A204.1 (cell line): Measurements from ENCODE around the gene LAT.
"Not testable (repeated sequence)": the region's sequence is repeated elsewhere in the genome, so short reads cannot be mapped to it uniquely, and the experiment has no call there.

Experiments used
- FAIRE-seq: peaks from 2 replicates; lab custom pipeline; 2012; peaks lifted over from hg19 to GRCh38; lab: Jason Lieb, UNC

Gene LAT, protein sequence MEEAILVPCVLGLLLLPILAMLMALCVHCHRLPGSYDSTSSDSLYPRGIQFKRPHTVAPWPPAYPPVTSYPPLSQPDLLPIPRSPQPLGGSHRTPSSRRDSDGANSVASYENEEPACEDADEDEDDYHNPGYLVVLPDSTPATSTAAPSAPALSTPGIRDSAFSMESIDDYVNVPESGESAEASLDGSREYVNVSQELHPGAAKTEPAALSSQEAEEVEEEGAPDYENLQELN

DNA sequence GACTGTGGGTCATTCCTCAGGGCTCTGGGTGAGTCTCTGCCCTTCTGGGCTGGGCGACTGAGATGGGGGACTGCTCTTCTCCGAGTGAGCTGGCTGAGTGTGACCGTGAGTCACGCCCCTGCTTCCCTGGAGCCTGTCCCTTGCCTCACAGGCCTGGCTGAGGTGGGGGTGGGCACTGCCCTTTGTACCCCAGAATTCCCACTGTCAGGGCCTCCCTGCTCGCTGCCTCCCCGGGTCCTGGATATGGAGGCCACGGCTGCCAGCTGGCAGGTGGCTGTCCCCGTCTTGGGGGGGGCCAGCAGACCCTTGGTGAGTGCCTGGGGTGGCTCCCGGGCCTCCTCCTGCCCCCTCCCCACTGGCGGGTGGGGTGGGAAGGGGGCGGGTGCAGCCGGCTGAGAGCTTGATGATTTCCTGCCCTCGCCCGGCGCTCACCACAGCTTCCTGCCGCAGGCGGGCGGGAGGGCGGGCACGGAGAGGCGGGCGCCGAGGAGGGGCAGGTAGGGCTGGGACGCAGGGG is at the start of gene LAT:
TSS of gene LAT (plus strand) at position 434 of the 517 bp plus-strand sequence. CDS start 366 bp downstream, outside the sequence.
- FAIRE-seq = no peak

DNA sequence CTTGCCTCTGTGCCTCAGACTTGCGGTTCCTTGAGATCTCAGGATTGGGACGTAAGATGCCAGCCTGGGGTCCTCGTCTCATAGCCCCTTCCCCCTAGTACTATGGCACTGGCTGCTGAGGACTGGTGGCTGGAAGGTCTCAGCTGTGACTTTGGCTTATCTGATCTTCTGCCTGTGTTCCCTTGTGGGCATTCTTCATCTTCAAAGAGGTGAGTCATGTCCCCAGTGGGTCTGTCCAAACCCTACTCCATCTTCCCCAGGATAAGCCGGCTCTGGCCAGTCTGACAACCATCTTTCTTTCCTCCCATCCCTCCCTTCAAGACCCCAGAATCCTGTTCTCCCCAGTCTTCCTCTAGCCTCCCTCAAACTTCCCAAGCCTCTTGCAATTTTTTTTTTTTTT is 49.5 kb upstream of the LAT start:
- no peak for FAIRE-seq

DNA sequence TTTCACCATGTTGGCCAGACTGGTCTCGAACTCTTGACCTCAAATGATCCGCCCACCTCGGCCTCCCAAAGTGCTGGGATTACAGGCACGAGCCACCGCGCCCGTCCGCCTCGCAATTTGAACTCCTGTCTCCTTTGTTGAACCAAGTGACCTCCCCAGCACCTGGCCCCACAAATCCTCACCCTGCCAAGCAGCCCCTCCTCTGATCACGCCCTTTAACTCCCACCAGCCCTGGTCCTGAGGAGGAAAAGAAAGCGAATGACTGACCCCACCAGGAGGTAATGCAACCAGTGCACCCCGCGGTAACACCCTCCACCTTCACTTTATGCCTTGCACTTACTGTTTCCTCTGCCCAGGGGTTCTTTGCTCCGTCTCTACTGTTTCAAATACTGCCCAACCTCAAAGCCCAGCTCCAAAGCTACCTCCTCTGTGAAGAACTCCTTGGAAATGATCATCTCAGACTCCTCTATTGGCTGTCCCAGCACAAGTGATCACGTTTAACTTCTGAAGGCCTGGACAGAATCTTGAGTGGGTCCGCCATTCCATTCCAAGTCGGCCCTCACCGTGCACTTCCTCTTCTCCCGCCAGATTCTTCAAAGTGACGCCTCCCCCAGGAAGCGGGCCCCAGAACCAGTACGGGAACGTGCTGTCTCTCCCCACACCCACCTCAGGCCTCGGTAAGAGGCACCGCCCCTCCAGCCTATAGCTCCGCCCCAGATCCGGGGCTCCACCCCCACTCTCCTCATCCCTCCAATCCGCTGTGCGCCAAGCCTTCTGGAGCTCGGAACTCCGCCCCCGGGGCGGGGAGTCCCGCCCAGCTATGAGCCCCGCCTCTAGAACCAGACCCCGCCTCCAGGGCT is 48.7 kb upstream of the LAT start:
- FAIRE-seq = no peak

DNA sequence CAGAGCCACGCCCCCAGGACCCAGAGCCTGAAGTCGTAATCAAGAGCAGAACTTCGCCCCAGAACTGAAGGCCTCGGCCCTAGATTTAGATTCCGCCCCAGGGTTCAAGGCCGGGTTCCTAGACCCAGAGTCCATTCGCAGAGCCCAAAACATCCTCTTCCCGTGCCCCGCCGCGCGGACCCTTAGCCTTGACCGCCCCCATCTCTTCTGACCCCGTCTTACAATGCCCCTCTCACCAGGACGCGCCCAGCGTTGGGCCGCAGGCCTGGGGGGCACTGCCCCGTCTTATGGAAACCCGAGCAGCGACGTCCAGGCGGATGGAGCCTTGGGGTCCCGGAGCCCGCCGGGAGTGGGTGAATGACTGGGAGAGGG is 48.1 kb upstream of the LAT start:
- no peak for FAIRE-seq

DNA sequence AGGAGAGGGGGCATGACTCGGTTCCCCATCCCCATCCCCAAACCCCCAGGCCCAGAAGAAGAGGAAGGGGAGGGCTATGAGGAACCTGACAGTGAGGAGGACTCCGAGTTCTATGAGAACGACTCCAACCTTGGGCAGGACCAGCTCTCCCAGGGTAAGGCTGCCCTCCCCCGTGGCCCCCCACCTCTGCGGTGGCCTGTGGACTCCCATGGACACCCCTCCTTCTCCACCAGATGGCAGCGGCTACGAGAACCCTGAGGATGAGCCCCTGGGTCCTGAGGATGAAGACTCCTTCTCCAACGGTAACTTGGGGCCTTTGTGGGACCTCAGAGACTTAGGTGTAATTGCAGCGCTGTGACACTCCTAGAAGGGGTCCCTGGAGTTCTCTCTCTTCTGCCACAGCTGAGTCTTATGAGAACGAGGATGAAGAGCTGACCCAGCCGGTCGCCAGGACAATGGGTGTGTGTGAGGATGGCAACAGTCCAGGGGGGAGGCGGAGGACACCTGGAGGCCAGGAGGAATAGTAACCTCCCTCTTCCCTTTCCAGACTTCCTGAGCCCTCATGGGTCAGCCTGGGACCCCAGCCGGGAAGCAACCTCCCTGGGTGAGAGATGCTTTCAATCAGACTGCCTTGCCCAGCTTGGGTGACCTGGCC is 47.5 kb upstream of the LAT start:
- no peak for FAIRE-seq

- FAIRE-seq = no peak
These were observed 46.1 kb upstream of the LAT start for GRCh38 chr16:28938721-28939120.

DNA sequence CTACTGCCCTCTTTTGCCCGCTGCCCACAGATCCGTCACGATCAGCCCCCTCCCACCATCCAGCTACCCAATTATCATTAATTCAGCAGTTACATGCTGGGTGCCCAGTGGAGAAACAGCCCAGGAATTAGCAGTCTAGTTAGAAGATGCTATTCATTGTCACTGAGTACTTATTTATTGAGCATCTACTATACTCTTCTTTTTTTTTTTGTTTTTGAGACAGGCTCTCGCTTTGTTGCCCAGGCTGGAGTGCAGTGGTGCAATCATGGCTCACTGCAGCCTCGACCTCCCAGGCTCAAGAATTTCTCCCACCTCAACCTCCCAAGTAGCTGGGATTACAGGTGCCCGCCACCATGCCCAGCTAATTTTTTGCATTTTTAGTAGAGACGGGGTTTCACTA is 45.0 kb upstream of the LAT start:
- not testable (repeated sequence) for FAIRE-seq

DNA sequence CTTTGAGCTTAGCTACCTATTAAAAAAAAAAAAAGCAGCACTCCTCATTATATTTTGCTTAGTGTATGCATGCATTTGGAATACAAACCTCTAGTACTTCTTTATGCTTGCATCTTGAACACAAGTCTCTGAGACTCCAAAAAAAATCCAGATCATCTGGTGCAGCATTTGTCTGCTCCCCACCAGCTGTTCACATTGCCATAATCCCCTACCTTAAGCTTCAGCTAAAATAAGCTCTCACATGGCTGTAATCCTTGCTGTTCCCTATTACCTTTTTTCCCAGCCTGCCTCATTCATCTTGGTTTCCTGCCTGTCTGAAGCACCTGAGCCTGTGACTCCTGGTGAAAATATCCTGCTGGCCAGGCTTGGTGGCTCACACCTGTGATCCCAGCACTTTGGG is 41.6 kb upstream of the LAT start:
- no peak for FAIRE-seq

GRCh38 chr16:28946681-28947080 is 38.2 kb upstream of the LAT start:
- FAIRE-seq = no peak

GRCh38 chr16:28950648-28951409 is 34.0 kb upstream of the LAT start, which contains the start of gene NFATC2IP:
Gene NFATC2IP, plus strand, starts transcription at chr16:28950937. Its CDS starts 75 bp downstream, at chr16:28951012.
- FAIRE-seq = peak; percentile 99

GRCh38 chr16:28951410-28951943 is 33.4 kb upstream of the LAT start:
- FAIRE-seq = no peak

DNA sequence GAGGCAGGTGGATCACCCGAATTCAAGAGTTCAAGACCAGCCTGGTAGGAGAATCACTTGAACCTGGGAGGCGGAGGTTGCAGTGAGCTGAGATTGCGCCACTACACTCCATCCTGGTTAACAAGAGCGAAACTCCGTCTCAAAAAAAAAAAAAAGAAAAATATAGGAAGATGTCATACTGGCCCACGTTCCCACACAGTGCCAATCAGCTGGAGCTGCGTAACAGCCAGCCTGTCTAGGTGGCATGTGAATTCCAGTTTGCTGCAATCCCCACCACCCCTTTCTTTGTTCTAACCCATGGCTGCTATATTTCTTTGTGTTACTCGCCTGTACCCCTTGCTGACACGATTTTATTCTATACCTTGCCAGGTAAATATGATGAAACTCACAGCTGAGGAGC is 26.6 kb upstream of the LAT start:
- FAIRE-seq = no peak

- FAIRE-seq = no peak
These were observed 26.0 kb upstream of the LAT start for GRCh38 chr16:28958836-28959235.

GRCh38 chr16:28964072-28964471 is 20.8 kb upstream of the LAT start:
- FAIRE-seq = no peak

GRCh38 chr16:28964496-28964895 is 20.4 kb upstream of the LAT start:
- no peak for FAIRE-seq

DNA sequence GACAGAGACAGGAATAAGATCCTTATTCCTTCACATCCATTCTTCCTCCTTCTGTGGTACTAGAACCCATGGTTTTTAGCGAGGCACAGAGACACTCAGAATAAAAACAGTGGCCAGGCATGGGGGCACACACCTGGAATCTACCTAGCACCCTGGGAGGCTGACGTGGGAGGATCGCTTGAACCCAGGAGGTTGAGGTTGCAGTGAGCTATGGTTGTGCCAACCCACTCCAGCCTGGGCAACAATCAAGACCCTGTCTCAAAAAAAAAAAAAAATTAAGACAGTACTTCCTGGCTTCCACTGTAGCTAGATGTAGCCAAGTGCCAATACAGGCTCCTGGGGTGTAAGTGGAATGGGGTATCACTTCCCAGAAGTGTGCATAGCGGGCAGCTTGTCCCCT is 17.7 kb upstream of the LAT start:
- no peak for FAIRE-seq

GRCh38 chr16:28969696-28970095 is 15.2 kb upstream of the LAT start:
- FAIRE-seq = not testable (repeated sequence)

DNA sequence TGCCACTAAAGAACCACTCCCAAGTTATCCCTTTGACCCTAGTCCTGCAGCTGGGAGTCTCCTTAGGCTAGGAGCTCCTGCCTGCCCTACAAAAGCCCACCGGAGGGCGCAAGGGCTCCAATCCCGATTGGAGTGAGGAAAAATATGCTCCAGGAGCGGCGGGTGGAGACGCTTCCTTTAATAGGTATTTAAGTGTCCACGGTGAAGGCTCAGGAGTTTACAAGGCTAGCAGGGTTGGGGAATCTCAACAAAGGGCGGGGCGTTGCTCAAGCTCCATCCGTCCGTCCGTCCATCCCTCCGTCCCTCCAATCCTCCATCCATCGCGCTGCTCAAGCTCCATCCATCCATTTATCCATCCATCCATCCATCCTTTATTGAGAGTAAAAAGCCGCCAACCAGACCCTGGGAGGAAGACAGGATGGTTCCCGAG is 10.8 kb upstream of the LAT start:
- FAIRE-seq = no peak

- peak; percentile 66 for FAIRE-seq
These were observed 10.3 kb upstream of the LAT start, which contains the start of gene SPNS1 for GRCh38 chr16:28974437-28975157. Gene SPNS1, plus strand, starts transcription at chr16:28974778. Its CDS starts 374 bp downstream, at chr16:28975152.

DNA sequence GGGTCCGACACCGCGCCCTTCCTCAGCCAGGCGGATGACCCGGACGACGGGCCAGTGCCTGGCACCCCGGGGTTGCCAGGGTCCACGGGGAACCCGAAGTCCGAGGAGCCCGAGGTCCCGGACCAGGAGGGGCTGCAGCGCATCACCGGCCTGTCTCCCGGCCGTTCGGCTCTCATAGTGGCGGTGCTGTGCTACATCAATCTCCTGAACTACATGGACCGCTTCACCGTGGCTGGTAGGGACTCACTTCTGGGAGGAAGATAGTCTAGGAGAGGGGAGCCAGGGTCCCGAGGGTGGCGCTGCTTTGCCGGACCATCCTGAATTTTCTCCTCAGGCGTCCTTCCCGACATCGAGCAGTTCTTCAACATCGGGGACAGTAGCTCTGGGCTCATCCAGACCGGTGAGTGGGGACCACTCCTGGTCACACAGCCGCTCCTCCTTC is 9.7 kb upstream of the LAT start:
- no peak for FAIRE-seq
